Astrocyte of the hippocampus (primary cell): ENCODE data around the gene FMNL2.

Experiments used
- DNase-seq: peaks from one replicate; pipeline ENCODE4 v3.0.0; 2011; ENCODE audit warnings: low read depth, low spot score

FMNL2 gene

DNA sequence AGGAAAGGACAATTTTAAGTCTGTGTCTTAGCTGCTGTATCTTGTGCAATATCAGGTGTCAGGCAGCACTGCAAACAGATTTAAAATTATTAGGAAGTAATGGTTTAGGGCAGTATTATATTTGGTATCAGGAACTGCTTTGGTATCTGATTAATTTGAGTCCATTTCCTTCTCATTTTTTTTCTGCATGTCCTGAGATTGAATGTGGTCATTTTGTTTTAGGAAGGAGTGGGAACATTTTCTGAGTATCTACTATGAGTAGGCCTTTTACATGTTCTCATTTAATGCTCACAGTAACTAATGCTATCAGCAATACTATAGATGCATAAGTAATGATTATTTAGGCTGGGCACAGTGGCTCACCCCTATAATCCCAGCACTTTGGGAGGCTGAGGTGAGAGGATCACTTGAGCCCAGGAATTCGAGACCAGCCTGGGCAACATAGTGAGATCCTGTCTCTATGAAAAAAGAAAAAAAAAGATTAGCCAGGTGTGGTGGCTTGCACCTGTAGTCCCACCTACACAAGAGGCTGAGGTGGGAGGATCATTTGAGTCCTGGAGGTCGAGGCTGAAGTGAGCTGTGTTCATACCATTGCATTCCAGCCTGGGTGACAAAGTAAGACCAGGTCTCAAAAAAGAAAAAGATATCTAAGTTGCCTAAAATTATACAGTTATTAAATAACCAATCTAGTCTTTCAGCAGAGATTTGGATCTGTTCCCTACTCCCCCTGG, 4.7 kb downstream of the FMNL2 start:
- no peak for DNase-seq

DNA sequence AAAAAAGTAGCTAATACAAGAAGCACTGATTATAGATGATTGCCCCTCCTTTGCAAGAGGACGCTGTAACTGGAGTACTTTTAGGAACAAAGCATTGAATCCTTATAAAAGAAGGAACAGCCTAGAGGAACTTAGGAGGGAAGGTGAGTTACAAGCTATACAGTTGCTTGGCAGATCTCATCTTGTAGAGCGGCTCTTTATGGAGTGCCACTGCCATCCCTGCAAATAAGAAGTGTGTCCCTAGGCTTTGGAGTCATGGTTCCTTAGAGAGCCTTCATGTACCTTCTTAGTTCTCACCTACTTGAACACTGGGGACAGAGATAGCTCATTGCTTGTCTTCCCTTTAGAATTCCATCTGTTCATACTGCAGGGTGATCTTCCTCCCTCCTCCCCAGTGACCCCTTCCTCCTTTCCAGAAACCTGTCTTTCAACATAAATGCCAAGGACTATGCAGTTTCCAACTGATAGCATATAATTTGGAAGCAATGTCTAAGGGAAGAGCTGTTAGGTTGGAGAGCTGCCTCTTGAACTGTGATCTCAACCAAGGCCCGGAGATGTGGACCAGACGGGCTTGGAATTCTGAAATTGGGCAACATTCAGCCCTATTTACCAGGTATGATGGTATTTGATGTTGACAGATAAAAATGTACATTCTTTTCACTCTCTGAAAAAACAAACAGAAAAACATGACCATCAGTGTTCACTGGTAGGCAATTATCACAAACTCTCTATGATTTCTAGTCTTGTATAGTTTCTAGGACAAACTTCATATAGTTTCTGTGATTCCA, 7.5 kb downstream of the FMNL2 start:
- no peak for DNase-seq

DNA sequence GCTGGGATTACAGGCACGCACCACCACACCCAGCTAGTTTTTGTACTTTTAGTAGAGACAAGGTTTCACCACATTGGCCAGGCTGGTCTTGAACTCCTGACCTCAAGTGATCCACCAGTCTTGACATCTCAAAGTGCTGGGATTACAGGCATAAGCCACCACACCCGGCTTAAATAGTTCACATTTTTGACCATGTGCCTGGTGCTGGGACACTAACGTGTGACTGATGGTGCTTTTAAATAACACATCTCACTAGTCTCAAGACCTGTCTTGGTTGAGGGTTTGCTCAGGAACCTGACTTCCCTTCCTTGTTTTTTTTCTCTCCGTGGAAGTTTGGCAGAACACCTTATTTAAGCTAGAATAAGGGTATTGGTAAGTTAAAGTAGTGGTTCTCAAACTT, 8.5 kb downstream of the FMNL2 start:
- no peak for DNase-seq

DNA sequence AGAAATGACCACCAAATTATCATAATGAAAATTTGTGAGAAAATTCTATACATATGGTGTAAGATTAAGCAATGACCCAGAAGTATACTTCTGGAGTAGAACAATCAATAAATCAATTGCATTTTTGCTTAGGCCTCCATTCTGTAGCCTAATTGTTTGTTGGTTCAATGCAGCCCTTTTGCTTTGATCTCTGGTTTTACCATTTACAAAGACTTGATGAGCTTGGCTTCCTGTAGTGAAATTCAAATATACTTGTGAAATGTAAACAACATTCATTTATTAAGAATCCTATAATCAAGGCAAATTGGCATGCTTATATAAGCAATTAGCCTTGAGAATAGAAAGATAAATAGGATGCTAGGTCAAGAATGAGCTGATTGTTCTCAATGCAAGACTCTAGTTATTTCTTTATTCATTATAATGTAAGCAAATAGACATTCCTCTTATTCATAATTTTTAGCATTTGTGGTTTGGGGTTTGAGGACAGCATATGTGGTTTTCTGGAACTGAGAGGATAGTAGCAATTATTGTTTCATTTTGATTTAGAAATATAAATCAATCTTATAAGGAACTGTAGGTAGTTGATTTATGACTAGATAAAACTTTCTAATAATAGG, 9.7 kb downstream of the FMNL2 start:
- no peak for DNase-seq

DNA sequence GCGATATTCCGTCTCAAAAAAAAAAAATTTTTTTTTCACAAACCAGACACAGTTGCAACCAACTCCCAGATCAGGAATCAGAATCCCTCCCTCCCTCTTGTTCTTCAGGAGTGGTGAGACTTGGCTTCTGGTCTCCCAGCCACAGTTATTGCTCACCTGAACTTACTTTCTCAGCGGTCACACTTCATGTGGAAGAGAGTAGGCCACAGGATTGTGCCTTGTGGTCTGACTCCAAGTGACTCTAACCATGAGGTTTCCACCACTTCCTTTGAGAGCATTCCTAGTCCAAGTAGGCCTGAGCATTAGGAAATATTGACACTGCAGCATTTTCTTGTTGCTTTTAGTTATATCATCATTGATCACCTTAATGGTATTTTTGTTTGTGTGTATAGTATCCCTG, 12.1 kb downstream of the FMNL2 start:
- peak; percentile 93 for DNase-seq

DNA sequence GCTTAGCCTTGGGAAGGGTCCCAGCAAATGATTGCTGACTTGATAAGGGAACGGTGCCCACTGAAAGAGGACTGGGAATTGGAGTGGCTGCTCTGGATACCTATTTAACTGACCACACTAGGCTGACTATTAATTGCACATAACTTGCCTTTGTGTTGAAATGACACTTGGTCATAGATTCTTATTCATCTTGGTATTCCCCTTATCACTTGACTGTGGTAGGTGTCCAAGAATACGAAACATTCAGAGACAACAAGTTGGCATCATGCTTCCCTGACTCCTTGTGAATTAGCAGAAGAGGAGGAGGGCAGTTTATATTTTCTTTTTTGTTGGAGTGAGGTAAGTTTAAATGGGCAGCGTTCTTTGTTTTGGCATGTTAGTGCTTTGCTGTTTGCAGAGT, 13.4 kb downstream of the FMNL2 start:
- peak; percentile 28 for DNase-seq

DNA sequence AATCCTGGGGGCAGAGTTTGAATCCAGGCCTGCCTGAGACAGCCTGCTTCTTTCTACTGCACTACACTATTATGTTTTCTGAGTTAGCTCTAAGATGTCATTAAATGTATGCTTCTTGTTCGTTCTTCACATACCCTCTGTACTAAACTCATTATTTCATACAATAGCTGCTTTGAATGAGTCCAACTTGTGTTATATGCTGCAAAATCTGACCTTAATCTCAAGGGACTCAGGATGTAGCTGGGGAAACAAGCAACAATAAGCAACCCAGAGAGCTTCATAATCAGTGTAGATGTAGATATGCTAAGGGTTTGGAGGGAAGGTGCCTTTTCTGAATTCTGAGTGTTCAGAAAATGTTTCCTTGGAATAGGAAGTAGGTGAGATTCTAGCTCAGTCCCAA, 14.4 kb downstream of the FMNL2 start:
- no peak for DNase-seq

DNA sequence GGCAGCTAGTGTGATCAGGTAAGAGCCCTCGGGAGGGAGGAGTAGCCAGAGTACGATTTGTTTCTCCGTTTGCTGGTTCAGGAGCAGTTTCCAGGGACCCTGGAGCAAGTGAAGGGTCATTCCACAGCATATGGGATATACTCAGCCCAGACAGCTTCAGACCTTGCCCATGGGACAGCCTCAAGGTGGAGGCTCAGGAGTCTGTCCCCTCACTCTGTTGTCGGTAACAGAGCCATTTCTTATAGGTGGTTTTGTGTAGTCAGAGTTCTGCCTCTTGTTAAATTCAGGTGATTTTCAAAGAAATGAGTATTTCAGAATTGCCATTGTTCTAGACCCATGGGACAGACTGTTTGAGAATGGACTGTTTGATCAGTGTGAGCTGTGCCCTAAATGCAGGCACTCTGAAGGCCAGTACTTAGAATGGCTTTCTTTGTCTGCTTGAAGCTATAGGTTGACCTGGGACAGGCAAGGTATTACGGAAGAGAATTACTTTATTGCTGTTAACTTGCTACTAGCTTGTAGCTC, 15.2 kb downstream of the FMNL2 start:
- DNase-seq, result no peak

DNA sequence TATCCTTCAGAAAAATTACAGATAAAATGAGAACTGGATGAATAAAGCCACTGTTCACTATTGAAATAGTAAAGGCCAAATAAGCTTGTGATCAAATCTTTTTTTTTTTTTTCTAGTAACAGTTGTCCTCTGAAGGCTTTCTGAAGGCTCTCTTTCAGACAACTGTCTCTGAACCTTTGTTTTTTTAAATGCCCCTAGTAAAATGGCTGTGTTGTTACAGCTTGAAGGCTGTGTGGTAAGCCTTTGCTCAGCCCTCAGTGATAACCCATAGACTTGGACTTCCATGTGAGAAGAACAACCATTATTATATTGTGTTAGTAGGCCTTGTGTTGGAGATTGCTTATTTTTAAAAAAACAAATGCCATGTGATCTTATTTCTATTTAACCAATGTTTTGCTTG, 17.6 kb downstream of the FMNL2 start:
- DNase-seq, result no peak

DNA sequence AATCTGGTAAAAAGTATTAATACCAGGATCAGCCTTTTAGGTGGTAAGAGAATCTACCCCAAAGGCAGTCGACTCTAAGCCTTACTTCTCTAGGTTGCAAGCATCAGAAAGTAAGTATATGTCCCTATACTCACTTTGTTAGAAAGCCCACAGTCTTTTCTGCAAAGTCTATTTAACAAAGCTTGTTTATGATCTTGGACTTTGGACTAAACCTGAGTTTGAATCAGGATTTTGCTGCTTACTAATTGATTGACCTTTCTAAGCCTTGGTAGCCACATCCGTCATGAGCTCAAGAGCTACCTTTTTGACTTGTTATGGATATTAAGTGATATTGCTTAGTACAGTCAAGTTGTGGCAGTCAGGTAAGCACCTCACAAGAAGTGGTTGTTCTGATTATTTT, 18.4 kb downstream of the FMNL2 start:
- no peak for DNase-seq

DNA sequence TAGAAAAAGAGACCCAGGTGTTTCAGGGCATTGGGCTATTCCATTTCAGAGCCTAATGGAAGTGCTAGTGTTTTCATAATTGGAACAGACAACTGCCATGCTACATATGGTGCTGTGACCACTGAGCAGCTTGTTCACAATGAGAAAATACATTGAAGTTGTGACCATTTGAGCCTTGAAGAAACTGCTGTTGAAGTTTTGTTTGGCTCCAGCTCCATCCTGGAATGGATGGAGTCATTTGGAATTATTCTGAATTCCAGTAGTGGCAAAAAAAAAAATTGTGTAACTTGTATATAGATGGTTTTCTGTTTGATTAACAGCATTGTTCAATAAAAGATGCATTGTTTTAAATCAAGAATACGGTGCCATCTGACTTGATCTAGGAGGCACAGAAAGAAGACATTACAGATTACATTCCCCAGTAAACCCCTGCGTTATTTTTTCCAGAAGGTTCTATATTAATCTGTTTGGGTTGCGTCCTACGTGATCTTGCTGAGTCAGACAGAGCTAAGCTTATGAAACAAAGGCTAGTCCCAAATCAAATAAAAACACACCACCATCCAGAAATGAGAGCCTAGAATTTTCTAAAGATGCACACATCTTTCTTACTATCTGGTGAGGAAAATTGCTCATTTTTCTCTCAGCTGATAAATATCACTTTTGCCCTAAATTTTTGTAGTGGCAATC, 19.2 kb downstream of the FMNL2 start:
- DNase-seq, result peak; percentile 38

DNA sequence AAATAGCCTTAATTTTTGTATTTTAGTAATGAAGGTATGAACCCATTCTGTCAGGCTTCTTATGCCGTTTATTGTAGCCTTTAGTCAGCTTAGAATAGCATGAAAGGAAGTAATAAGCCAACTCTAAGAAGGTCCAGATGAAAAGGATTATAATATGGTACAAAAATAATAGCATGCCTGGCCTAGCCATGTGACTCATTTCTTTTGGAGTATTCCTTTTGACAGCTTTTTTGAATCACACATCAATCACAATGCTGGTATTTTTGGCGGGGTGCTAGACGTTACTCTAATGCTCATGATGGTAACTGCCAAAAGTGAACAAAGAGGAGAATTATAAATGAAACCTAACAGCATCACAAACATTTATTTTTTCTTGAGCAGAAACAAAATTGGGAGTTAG, 19.9 kb downstream of the FMNL2 start:
- peak; percentile 23 for DNase-seq

DNA sequence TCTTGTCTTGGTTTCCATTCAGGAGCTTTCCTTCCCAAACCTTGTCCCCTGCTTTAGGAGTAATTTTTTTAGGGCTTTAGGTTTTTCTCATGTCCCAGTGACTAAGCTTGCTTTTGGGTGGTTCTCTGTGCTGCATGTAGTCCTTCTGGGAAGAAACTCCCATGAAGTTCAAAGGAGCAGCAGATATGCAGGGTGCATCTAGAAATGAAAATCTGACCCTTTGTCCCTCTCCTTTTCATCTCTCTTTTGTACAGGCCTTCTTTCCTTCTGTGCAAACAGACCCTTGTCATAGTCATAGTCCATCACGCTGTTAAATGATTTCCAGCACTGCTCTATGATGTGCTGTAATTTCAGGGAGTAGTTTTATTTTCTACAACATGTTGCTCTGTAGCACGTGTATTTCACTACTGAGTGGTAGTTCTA, 20.4 kb downstream of the FMNL2 start:
- peak; percentile 15 for DNase-seq

DNA sequence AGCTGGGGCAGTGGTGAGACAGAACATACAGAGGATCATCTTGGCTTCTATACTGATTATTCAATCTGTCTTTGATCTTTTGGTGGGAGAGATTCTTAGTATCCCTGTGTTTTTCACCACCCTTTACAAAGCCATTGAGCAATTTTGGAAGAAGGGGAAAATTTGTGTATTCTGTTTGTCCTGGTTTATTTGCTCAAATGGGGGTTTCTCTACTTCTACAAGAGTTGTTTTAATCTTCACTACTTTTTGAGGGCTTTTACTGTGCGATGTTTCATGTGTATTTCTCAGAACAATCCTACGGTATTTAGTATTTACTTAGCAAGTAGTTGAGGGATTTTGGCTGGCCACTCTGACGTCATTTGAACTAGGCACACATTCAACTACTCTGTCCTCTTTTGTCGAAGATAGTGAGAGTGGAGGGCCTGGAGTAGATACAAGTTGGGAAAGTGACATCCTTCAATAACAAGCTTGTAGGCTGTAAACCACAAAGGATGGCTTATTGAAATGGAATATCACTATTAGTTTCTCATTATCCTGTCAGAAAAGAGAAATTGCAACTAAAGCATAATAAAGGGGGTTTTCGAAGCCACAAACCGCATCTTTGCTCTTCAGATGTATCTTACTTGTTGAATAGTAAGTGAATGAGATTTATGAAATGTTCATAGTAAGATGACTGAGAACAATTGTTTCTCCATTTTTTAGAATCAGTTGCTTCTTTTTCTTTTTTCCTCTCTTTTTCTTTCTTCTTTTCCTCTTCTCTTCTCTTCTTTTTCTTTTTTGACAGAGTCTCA, 24.8 kb downstream of the FMNL2 start:
- no peak for DNase-seq

DNA sequence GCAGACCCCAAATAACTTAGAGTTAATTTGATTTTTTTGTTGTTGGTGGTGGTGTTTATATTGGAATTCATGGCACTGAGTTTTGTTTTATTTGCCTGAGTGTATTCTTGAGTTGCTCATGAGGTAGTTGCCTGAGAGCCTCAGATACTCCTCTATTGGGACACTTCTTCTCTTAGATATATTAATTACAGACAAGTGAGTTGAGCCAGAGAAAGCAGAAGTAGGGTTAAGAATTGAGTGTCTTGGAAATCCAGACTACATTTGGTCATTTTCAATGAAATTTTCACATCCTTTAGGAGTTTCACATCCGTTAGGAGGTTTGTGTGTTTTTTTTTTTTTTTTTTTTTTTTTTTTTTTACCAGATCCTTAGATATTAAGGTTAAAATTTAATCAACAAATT, 29.0 kb downstream of the FMNL2 start:
- no peak for DNase-seq

DNA sequence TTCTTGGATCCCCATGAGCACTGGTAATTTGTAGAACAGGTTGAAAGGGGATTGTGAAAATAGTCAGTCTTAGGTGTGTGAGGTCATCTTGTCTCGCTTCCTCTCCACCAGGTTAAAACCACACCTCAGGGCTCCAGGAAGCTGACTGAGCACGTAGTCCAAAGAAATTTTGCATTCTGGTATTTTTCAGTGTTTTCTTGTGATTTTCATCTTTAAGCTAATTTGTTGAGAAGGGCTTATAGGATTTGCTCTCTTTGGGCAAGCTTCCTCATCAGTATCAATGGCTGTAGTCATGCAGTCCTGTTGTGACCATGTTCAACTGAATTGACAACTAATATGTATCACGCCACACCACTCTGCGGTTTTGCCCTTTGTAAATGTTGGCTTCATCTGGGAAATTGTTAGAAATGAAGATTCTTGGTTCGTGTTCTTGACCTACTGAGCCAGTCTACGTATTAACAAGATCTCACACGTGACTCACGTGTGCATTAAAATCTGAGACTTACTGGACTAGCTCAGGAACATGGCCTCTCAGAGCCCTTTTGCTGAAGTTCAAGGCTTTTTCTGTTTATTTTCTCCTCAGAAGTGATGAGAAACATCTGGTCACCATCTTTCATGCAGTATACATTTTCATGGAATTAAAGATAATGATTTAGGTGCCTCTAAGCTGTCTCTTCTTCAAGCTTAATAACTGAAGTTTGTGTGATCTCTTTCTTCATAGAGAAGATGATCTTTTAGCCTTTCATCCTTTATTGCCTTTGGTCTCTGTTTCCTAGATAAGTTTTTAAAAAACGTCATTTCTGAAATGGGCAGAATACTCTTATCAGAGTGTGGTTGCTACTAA, 32.8 kb downstream of the FMNL2 start:
- no peak for DNase-seq

DNA sequence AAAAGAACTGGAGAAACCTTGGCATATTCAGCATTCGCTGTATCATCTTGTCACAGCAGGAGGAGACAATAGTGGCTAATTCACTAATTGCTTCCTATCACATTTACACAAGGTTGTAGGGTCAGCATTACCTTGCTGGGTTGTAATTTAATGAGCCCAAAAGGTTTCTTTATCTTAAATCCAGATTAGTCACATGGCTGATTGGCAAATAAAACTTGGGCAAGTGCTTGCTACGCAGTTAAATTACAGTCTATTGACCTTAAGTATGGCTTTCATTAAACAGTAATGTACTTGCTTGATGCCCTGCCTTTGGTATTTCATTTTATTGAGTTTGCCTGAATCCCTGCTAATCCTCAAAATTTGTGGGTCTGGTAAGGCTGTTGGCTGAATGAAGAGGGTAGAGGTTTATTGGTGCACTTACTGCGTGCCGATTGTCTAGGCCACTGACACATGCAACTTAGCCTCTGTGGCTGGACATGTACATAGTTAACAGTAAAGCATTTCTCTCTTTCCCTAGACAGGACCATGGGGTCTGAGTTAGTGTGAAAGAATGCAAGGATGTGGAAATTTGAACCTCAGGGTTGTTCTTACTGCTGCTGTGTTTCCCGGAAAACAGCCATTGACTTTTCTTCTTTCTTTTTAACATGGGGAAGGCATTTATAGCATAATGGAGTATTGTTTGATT, 34.3 kb downstream of the FMNL2 start:
- DNase-seq, result peak; percentile 79

DNA sequence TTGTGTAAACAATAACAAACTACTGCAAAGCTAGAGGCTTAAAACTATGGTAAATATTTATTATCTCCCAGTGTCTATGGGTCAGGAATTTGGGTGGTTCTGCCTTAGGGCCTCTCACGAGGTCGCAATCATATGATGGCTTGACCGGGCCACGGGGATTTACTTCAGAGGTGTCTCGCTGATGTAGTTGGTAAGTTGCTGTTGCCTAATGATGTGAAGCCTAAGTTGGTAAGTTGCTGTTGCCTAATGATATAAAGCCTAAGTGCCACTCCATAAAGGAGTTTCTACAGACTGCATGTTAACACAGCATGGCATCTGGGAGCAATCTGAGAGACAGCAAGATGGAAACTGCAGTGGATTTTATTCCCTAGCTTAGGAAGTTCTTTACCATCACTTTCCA, 35.8 kb downstream of the FMNL2 start:
- DNase-seq, result no peak

DNA sequence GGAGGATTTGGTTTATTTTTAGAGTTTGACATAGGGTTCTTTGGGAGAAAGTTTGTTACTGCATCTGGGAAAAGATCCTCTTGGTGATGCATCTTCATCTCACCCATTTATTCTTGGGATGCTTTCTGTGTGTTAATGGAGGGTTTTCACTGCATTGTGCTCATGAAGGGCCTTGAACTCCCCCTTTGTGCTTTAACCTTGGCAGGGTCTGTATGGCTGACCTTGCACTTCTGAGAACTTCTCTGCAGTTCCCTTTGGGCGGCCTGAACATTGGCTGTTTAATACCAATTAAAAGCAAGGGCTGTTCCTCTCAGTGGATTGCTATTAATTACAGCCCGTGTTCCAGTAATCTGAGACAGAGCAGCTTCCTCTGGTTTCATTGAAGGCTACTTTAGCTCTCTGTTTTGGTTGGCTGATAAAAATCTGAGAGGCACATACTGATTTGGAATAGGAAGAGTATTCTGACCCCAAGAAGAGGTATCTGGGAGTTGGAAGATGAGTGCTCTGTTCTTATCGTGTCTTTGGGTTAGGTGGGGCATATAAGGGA, 37.5 kb downstream of the FMNL2 start:
- DNase-seq, result no peak
